HEK293 (cell line): ENCODE measurements around the gene LBH.

Source experiments
- CTCF ChIA-PET: fragments of 350-600 bp; formaldehyde crosslinking; extraction: SDS; loops from one replicate; lab custom pipeline; 2021; ENCODE audit warnings: antibody characterized with exemption; lab: Yijun Ruan, JAX
- POLR2A ChIA-PET: fragments of 300-600 bp; formaldehyde crosslinking; extraction: SDS; loops from one replicate; lab custom pipeline; 2020; ENCODE audit warnings: antibody characterized with exemption, inconsistent platforms; lab: Yijun Ruan, JAX
- H3K27ac ChIP-seq: fragments of 200-500 bp; sonication (Bioruptor generic); 2 replicates; pipeline ENCODE4 v1.5.1; 2014; ENCODE audit warnings: low read depth, low read length, control low read depth, inconsistent platforms; ENCODE audit errors: extremely low read depth
- H3K36me3 ChIP-seq, 2 experiments: fragments of 200-500 bp in 1 of 2; sonication (Bioruptor generic) in 1 of 2; 1 replicate in 1 of 2; 2 replicates in 1 of 2; pipeline ENCODE4 v1.5.1; 2014 to 2017; ENCODE audit warnings: inconsistent platforms in 2 of 2, low read length in 2 of 2; ENCODE audit not compliant: control insufficient read depth in 2 of 2, insufficient read depth in 1 of 2
- H3K4me1 ChIP-seq: fragments of 200-500 bp; sonication (Bioruptor generic); 2 replicates; pipeline ENCODE4 v1.5.1; 2014; ENCODE audit warnings: mild to moderate bottlenecking, low read length, inconsistent platforms; ENCODE audit not compliant: control insufficient read depth, insufficient read depth
- H3K4me3 ChIP-seq: 2 replicates; pipeline ENCODE4 v1.5.1; 2011; ENCODE audit warnings: low read depth, mild to moderate bottlenecking, control low read depth, low read length, moderate library complexity
- H3K9me3 ChIP-seq: fragments of 200-500 bp; sonication (Bioruptor generic); 2 replicates; pipeline ENCODE4 v1.5.1; 2014; ENCODE audit warnings: low read depth, low read length, inconsistent platforms; ENCODE audit not compliant: control insufficient read depth, insufficient read depth
- FEZF1 ChIP-seq: fragments of 450-650 bp; formaldehyde crosslinking; IDR thresholded peaks from 2 replicates; pipeline ENCODE4 v1.5.1; 2016; ENCODE audit warnings: missing biosample characterization, missing genetic modification characterization
- GLI4 ChIP-seq: fragments of 450-650 bp; formaldehyde crosslinking; IDR thresholded peaks from 2 replicates; pipeline ENCODE4 v1.5.1; 2016; ENCODE audit warnings: missing biosample characterization, missing genetic modification characterization
- GLIS1 ChIP-seq: fragments of 450-650 bp; formaldehyde crosslinking; IDR thresholded peaks from 2 replicates; pipeline ENCODE4 v1.5.1; 2016; ENCODE audit warnings: missing biosample characterization, missing genetic modification characterization
- HOXD13 ChIP-seq: sonication (generic); formaldehyde crosslinking; IDR thresholded peaks from 2 replicates; pipeline ENCODE4 v1.8.0; 2022; ENCODE audit warnings: missing genetic modification reagents, borderline replicate concordance
- MEIS1 ChIP-seq: sonication (generic); formaldehyde crosslinking; IDR thresholded peaks from 2 replicates; pipeline ENCODE4 v1.8.1; 2022; ENCODE audit warnings: missing genetic modification reagents, mild to moderate bottlenecking, borderline replicate concordance
- SALL2 ChIP-seq: fragments of 450-650 bp; formaldehyde crosslinking; IDR thresholded peaks from 2 replicates; pipeline ENCODE4 v1.5.0; 2017; ENCODE audit warnings: missing biosample characterization, mild to moderate bottlenecking, missing genetic modification characterization, borderline replicate concordance
- SCRT1 ChIP-seq: fragments of 450-650 bp; formaldehyde crosslinking; IDR thresholded peaks from 2 replicates; pipeline ENCODE4 v1.5.1; 2016; ENCODE audit warnings: missing biosample characterization, missing genetic modification characterization, borderline replicate concordance
- SCRT2 ChIP-seq: fragments of 450-650 bp; formaldehyde crosslinking; IDR thresholded peaks from 2 replicates; pipeline ENCODE4 v1.5.1; 2016; ENCODE audit warnings: missing biosample characterization, missing genetic modification characterization
- SP3 ChIP-seq: fragments of 450-650 bp; formaldehyde crosslinking; IDR thresholded peaks from 2 replicates; pipeline ENCODE4 v1.5.1; 2016; ENCODE audit warnings: missing biosample characterization, missing genetic modification characterization
- TRIM28 ChIP-seq: IDR thresholded peaks from 2 replicates; pipeline ENCODE4 v1.6.1; 2011; ENCODE audit warnings: low read length, control low read depth, borderline replicate concordance
- TSHZ1 ChIP-seq: fragments of 450-650 bp; formaldehyde crosslinking; IDR thresholded peaks from 2 replicates; pipeline ENCODE4 v1.5.1; 2016; ENCODE audit warnings: missing biosample characterization, missing genetic modification characterization, borderline replicate concordance
- ZBTB17 ChIP-seq: fragments of 450-650 bp; formaldehyde crosslinking; IDR thresholded peaks from 2 replicates; pipeline ENCODE4 v1.5.1; 2016; ENCODE audit warnings: missing biosample characterization, missing genetic modification characterization
- ZFP37 ChIP-seq: fragments of 450-650 bp; formaldehyde crosslinking; IDR thresholded peaks from 2 replicates; pipeline ENCODE4 v1.5.1; 2016; ENCODE audit warnings: missing biosample characterization, missing genetic modification characterization
- ZNF146 ChIP-seq: fragments of 450-650 bp; formaldehyde crosslinking; IDR thresholded peaks from 2 replicates; pipeline ENCODE4 v1.5.1; 2016; ENCODE audit warnings: missing biosample characterization, missing genetic modification characterization
- ZNF324 ChIP-seq: fragments of 450-650 bp; formaldehyde crosslinking; IDR thresholded peaks from 2 replicates; pipeline ENCODE4 v1.5.1; 2016; ENCODE audit warnings: missing biosample characterization, missing genetic modification characterization
- ZNF416 ChIP-seq: fragments of 450-650 bp; formaldehyde crosslinking; IDR thresholded peaks from 2 replicates; pipeline ENCODE4 v1.5.1; 2016; ENCODE audit warnings: missing biosample characterization, missing genetic modification characterization
- ZNF473 ChIP-seq: fragments of 450-650 bp; formaldehyde crosslinking; IDR thresholded peaks from 2 replicates; pipeline ENCODE4 v1.5.1; 2017; ENCODE audit warnings: missing biosample characterization, missing genetic modification characterization
- ZNF513 ChIP-seq: fragments of 450-650 bp; IDR thresholded peaks from 2 replicates; pipeline ENCODE4 v1.5.1; 2018; ENCODE audit warnings: missing biosample characterization, missing genetic modification characterization
- ZNF521 ChIP-seq: fragments of 450-650 bp; formaldehyde crosslinking; IDR thresholded peaks from 2 replicates; pipeline ENCODE4 v1.5.1; 2017; ENCODE audit warnings: missing biosample characterization, mild to moderate bottlenecking, missing genetic modification characterization
- ZNF544 ChIP-seq: fragments of 450-650 bp; formaldehyde crosslinking; IDR thresholded peaks from 2 replicates; pipeline ENCODE4 v1.5.0; 2017; ENCODE audit warnings: missing biosample characterization, missing genetic modification characterization
- ZNF561 ChIP-seq: fragments of 450-650 bp; IDR thresholded peaks from 2 replicates; pipeline ENCODE4 v1.5.1; 2018; ENCODE audit warnings: missing biosample characterization, missing genetic modification characterization, borderline replicate concordance
- ZNF658 ChIP-seq: fragments of 450-650 bp; formaldehyde crosslinking; IDR thresholded peaks from 2 replicates; pipeline ENCODE4; 2016; ENCODE audit warnings: missing biosample characterization, missing genetic modification characterization
- ZNF670 ChIP-seq: fragments of 450-650 bp; formaldehyde crosslinking; IDR thresholded peaks from 2 replicates; pipeline ENCODE4 v1.5.1; 2016; ENCODE audit warnings: missing biosample characterization, missing genetic modification characterization, low read depth
- ZNF843 ChIP-seq: fragments of 450-650 bp; formaldehyde crosslinking; IDR thresholded peaks from 2 replicates; pipeline ENCODE4 v1.5.1; 2016; ENCODE audit warnings: missing biosample characterization, missing genetic modification characterization
- ZSCAN23 ChIP-seq: fragments of 450-650 bp; formaldehyde crosslinking; IDR thresholded peaks from 2 replicates; pipeline ENCODE4 v1.5.1; 2016; ENCODE audit warnings: missing biosample characterization, missing genetic modification characterization
- TF ChIP-seq, protein P1 (sequence below): fragments of 450-650 bp; formaldehyde crosslinking; IDR thresholded peaks from 2 replicates; pipeline ENCODE4 v1.5.1; 2017; ENCODE audit warnings: missing biosample characterization, mild to moderate bottlenecking, missing genetic modification characterization, moderate library complexity
- TF ChIP-seq, protein P2 (sequence below): fragments of 450-650 bp; formaldehyde crosslinking; IDR thresholded peaks from 2 replicates; pipeline ENCODE4 v1.5.1; 2017; ENCODE audit warnings: missing biosample characterization, missing genetic modification characterization
- TF ChIP-seq, protein P3 (sequence below): fragments of 450-650 bp; formaldehyde crosslinking; IDR thresholded peaks from 2 replicates; pipeline ENCODE4 v1.5.1; 2016; ENCODE audit warnings: missing biosample characterization, missing genetic modification characterization

LBH gene

DNA sequence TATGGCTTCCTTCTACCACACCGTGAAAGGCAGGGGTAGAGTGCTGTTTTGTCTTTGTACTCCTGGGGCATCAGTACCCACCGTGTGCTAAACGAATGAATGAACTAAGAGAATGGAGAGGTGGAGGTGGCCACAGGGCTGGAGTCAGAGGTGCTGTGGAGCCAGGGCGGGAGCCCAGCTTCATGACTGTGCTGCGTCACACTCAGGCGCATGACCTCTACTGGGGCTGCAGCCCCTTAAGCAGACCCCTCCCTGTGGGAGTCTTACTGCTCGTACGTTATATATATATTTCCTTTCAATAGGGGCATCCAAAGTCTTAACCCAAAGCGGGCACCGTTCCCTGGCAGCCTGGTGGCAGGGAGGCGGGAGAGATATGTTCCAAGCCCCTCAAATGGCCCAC lies 18.0 kb upstream of the LBH start:
- ChIA-PET POLR2A (interaction anchor here (1.7 kb wide), 1 partner anchor 19 kb away, joined by 8 read pairs; no protein-coding TSS in a partner anchor), CTCF (interaction anchor here (0.7 to 4.3 kb wide), 3 partner anchors 495 to 498 kb away, joined by 7 to 24 read pairs (median 15); no protein-coding TSS in a partner anchor)
- H3K27ac ChIP-seq, result no peak overlapping the region
- H3K36me3 ChIP-seq, result no peaks in the 10 kb centered on the region
- H3K4me1 ChIP-seq, result no peaks in the 10 kb centered on the region
- no peak overlapping the region for H3K4me3 ChIP-seq
- H3K9me3 ChIP-seq, result no peaks in the 10 kb centered on the region
- TF ChIP-seq ZNF521 (tag by site-specific recombination) (no peak), SCRT2 (tag by site-specific recombination) (no peak), SCRT1 (tag by site-specific recombination) (no peak), ZNF324 (tag by site-specific recombination) (no peak), ZNF658 (tag by site-specific recombination) (no peak), HOXD13 (no peak), ZNF561 (tag by site-specific recombination) (no peak), SP3 (tag by site-specific recombination) (no peak), FEZF1 (tag by site-specific recombination) (no peak), GLIS1 (tag by site-specific recombination) (no peak)

DNA sequence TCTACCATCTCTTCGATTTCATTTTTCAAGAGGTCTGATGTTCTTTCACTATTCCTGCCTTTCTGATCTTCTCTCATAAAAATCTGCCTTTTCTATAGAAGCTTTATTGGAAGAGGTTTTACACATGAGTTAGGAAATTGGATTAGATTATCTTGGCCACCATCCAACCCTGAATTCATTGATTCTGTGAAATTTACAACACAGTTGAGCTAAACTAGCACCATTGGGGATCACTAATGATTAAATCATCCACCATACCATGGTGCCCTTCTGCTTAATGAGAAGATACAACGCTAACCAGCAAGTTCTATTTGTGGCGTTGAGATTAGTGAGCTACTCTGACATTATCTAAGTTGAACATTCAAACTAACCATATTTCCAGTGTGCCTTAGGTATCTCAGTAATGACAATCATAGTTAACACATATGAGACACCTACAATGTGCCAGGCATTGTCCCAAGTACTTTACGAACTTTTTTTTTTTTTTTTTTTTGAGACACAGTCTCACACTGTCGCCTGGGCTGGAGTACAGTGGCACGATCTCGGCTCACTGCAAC lies 17.3 kb upstream of the LBH start:
- Histone ChIP-seq H3K4me3 (no peak overlapping the region), H3K27ac (no peak overlapping the region), H3K4me1 (no peaks in the 10 kb centered on the region), H3K36me3 (no peaks in the 10 kb centered on the region), H3K9me3 (no peaks in the 10 kb centered on the region)
- ChIA-PET CTCF (interaction anchor here (0.6 to 4.3 kb wide), 5 partner anchors 17 to 1036 kb away, joined by 3 to 24 read pairs (median 5); no protein-coding TSS in a partner anchor), POLR2A (interaction anchor here (0.7 to 1.0 kb wide), 2 partner anchors 17 to 18 kb away, joined by 3 read pairs; no protein-coding TSS in a partner anchor)
- TF ChIP-seq ZNF544 (tag by site-specific recombination) (no peak), ZNF146 (tag by site-specific recombination) (no peak), GLI4 (tag by site-specific recombination) (no peak), ZNF561 (tag by site-specific recombination) (no peak), TRIM28 (no peak), ZNF416 (tag by site-specific recombination) (no peak), MEIS1 (CRISPR knock-in tag) (no peak), ZNF843 (tag by site-specific recombination) (no peak), ZBTB17 (tag by site-specific recombination) (no peak), SALL2 (no peak), ZSCAN23 (tag by site-specific recombination) (no peak), ZNF670 (tag by site-specific recombination) (no peak), ZNF473 (tag by site-specific recombination) (no peak), ZNF513 (no peak), TSHZ1 (no peak), ZFP37 (tag by site-specific recombination) (no peak)
- TF ChIP-seq, protein P1, sequence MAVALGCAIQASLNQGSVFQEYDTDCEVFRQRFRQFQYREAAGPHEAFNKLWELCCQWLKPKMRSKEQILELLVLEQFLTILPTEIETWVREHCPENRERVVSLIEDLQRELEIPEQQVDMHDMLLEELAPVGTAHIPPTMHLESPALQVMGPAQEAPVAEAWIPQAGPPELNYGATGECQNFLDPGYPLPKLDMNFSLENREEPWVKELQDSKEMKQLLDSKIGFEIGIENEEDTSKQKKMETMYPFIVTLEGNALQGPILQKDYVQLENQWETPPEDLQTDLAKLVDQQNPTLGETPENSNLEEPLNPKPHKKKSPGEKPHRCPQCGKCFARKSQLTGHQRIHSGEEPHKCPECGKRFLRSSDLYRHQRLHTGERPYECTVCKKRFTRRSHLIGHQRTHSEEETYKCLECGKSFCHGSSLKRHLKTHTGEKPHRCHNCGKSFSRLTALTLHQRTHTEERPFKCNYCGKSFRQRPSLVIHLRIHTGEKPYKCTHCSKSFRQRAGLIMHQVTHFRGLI, result no peak
- TF ChIP-seq, protein P2, sequence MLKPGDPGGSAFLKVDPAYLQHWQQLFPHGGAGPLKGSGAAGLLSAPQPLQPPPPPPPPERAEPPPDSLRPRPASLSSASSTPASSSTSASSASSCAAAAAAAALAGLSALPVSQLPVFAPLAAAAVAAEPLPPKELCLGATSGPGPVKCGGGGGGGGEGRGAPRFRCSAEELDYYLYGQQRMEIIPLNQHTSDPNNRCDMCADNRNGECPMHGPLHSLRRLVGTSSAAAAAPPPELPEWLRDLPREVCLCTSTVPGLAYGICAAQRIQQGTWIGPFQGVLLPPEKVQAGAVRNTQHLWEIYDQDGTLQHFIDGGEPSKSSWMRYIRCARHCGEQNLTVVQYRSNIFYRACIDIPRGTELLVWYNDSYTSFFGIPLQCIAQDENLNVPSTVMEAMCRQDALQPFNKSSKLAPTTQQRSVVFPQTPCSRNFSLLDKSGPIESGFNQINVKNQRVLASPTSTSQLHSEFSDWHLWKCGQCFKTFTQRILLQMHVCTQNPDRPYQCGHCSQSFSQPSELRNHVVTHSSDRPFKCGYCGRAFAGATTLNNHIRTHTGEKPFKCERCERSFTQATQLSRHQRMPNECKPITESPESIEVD (tag by site-specific recombination), result no peak
- TF ChIP-seq, protein P3, sequence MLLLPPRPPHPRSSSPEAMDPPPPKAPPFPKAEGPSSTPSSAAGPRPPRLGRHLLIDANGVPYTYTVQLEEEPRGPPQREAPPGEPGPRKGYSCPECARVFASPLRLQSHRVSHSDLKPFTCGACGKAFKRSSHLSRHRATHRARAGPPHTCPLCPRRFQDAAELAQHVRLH, result no peak
